Measurements from ENCODE around the gene SLC13A4. TPM values are rescaled to one million over a fixed set of nuclear protein-coding genes. Genes with fewer than 3 reads are reported as not detected.
"Not testable (repeated sequence)": the region's sequence is repeated elsewhere in the genome, so short reads cannot be mapped to it uniquely, and the experiment has no call there.

Gene SLC13A4
- total and polyA plus RNA-seq, 2 donors from 2014 or later, result not detected

GRCh38 chr7:135704074-135704473 is 23.9 kb downstream of the SLC13A4 start:
- intact Hi-C loops (cut with DNase I), result no loop called here
- H3K4me1 ChIP-seq (ENCODE audit: control insufficient read depth in 2 of 3, insufficient read depth in 2 of 3, low read depth in 1 of 3, low read length in 3 of 3), result no peaks in the 10 kb centered on the region
- no peak overlapping the region for H3K27ac ChIP-seq (ENCODE audit: low read depth in 2 of 2, low read length in 2 of 2)
- no peak overlapping the region for H3K4me3 ChIP-seq (ENCODE audit: low read length in 3 of 3)
- FAIRE-seq, result no peak
- H3K27me3 ChIP-seq (ENCODE audit: control insufficient read depth, insufficient read depth, low read length), result no peaks in the 10 kb centered on the region
- TF ChIP-seq CTCF (IDR thresholded peaks at IDR 0.05; ENCODE audit: borderline replicate concordance, extremely low read depth, insufficient read depth), result no peak
- no peak overlapping the region for H3K9ac ChIP-seq (ENCODE audit: low read length in 3 of 3)
- DNase-seq, result no peak
- H3K9me3 ChIP-seq (ENCODE audit: control insufficient read depth in 2 of 3, insufficient read depth in 1 of 3, low read length in 3 of 3), result no peaks in the 10 kb centered on the region
- H3K36me3 ChIP-seq (ENCODE audit: control insufficient read depth in 2 of 3, insufficient read depth in 3 of 3, low read length in 3 of 3), result no peaks in the 10 kb centered on the region

GRCh38 chr7:135697276-135698049 is 30.5 kb downstream of the SLC13A4 start:
- DNase-seq (no peak), FAIRE-seq (no peak)
- H3K9ac ChIP-seq (ENCODE audit: low read length in 3 of 3), result no peak overlapping the region
- H3K27ac ChIP-seq (ENCODE audit: low read depth in 2 of 2, low read length in 2 of 2), result no peak overlapping the region
- H3K4me1 ChIP-seq (ENCODE audit: control insufficient read depth in 2 of 3, insufficient read depth in 2 of 3, low read depth in 1 of 3, low read length in 3 of 3), result no peaks in the 10 kb centered on the region
- intact Hi-C loops (cut with DNase I), result no loop called here
- no peaks in the 10 kb centered on the region for H3K36me3 ChIP-seq (ENCODE audit: control insufficient read depth in 2 of 3, insufficient read depth in 3 of 3, low read length in 3 of 3)
- no peaks in the 10 kb centered on the region for H3K9me3 ChIP-seq (ENCODE audit: control insufficient read depth in 2 of 3, insufficient read depth in 1 of 3, low read length in 3 of 3)
- no peaks in the 10 kb centered on the region for H3K27me3 ChIP-seq (ENCODE audit: control insufficient read depth, insufficient read depth, low read length)
- no peak for TF ChIP-seq CTCF (IDR thresholded peaks at IDR 0.05; ENCODE audit: borderline replicate concordance, extremely low read depth, insufficient read depth)
- no peak overlapping the region for H3K4me3 ChIP-seq (ENCODE audit: low read length in 3 of 3)

- no peaks in the 10 kb centered on the region for H3K9me3 ChIP-seq (ENCODE audit: control insufficient read depth in 2 of 3, insufficient read depth in 1 of 3, low read length in 3 of 3)
- peaks cover 0 to 7% (median 0%) of the 10 kb centered on the region in 3 donors for H3K36me3 ChIP-seq (ENCODE audit: control insufficient read depth in 2 of 3, insufficient read depth in 3 of 3, low read length in 3 of 3)
- FAIRE-seq (no peak), DNase-seq (no peak)
- no peak overlapping the region for H3K9ac ChIP-seq (ENCODE audit: low read length in 3 of 3)
- intact Hi-C loops (cut with DNase I), result no loop called here
- no peak overlapping the region for H3K4me3 ChIP-seq (ENCODE audit: low read length in 3 of 3)
- H3K27ac ChIP-seq (ENCODE audit: low read depth in 2 of 2, low read length in 2 of 2), result no peak overlapping the region
- H3K27me3 ChIP-seq (ENCODE audit: control insufficient read depth, insufficient read depth, low read length), result no peaks in the 10 kb centered on the region
- H3K4me1 ChIP-seq (ENCODE audit: control insufficient read depth in 2 of 3, insufficient read depth in 2 of 3, low read depth in 1 of 3, low read length in 3 of 3), result no peaks in the 10 kb centered on the region
- TF ChIP-seq CTCF (IDR thresholded peaks at IDR 0.05; ENCODE audit: borderline replicate concordance, extremely low read depth, insufficient read depth), result no peak
Observed at GRCh38 chr7:135693558-135693957, 34.4 kb downstream of the SLC13A4 start.

GRCh38 chr7:135692606-135693005 is 35.4 kb downstream of the SLC13A4 start:
- DNase-seq; H3K9ac ChIP-seq (ENCODE audit: low read length in 3 of 3); H3K36me3 ChIP-seq (ENCODE audit: control insufficient read depth in 2 of 3, insufficient read depth in 3 of 3, low read length in 3 of 3); H3K27me3 ChIP-seq (ENCODE audit: control insufficient read depth, insufficient read depth, low read length); H3K4me1 ChIP-seq (ENCODE audit: control insufficient read depth in 2 of 3, insufficient read depth in 2 of 3, low read depth in 1 of 3, low read length in 3 of 3); H3K27ac ChIP-seq (ENCODE audit: low read depth in 2 of 2, low read length in 2 of 2); FAIRE-seq; H3K9me3 ChIP-seq (ENCODE audit: control insufficient read depth in 2 of 3, insufficient read depth in 1 of 3, low read length in 3 of 3); H3K4me3 ChIP-seq (ENCODE audit: low read length in 3 of 3); intact Hi-C loops (cut with DNase I): not testable (repeated sequence)
